Astrocyte (in vitro differentiated cells and primary cell): ENCODE results near the gene EDIL3. TPM values are rescaled to one million over a fixed set of nuclear protein-coding genes. Genes with fewer than 3 reads are reported as not detected.

ENCODE experiments used
- DNase-seq: peaks from one replicate; pipeline ENCODE4 v3.0.0-alpha.2; 2010; ENCODE audit warnings: low read depth
- FAIRE-seq: peaks from 2 replicates; lab custom pipeline; 2011; peaks lifted over from hg19 to GRCh38; lab: Jason Lieb, UNC
- H2AFZ ChIP-seq: 2 replicates; pipeline ENCODE4 v1.6.0; 2012; ENCODE audit warnings: low read depth, low read length, inconsistent platforms
- H3K27ac ChIP-seq: 2 replicates; pipeline ENCODE4 v1.5.1; 2011; ENCODE audit warnings: low read depth, low read length, inconsistent platforms
- H3K27me3 ChIP-seq: 2 replicates; pipeline ENCODE4 v1.6.0; 2011; ENCODE audit warnings: low read length, inconsistent platforms; ENCODE audit not compliant: insufficient read depth
- H3K36me3 ChIP-seq: 2 replicates; pipeline ENCODE4 v1.5.1; 2011; ENCODE audit warnings: low read length, inconsistent platforms; ENCODE audit not compliant: insufficient read depth
- H3K4me1 ChIP-seq: 2 replicates; pipeline ENCODE4 v1.5.1; 2011; ENCODE audit warnings: low read length, inconsistent platforms; ENCODE audit not compliant: insufficient read depth
- H3K4me2 ChIP-seq: 2 replicates; pipeline ENCODE4 v1.6.0; 2012; ENCODE audit warnings: low read length, inconsistent platforms
- H3K4me3 ChIP-seq: 2 replicates; pipeline ENCODE4 v1.5.1; 2011; ENCODE audit warnings: low read depth, mild to moderate bottlenecking, low read length, inconsistent platforms; ENCODE audit not compliant: insufficient read depth
- H3K79me2 ChIP-seq: 2 replicates; pipeline ENCODE4 v1.6.0; 2012; ENCODE audit warnings: mild to moderate bottlenecking, low read length, inconsistent platforms; ENCODE audit not compliant: insufficient read depth
- H3K9ac ChIP-seq: 2 replicates; pipeline ENCODE4 v1.6.0; 2012; ENCODE audit warnings: mild to moderate bottlenecking, low read length, inconsistent platforms
- H3K9me3 ChIP-seq: 2 replicates; pipeline ENCODE4 v1.5.1; 2012; ENCODE audit warnings: low read depth, mild to moderate bottlenecking, low read length, inconsistent platforms; ENCODE audit not compliant: insufficient read depth
- H4K20me1 ChIP-seq: 2 replicates; pipeline ENCODE4 v1.6.0; 2012; ENCODE audit warnings: low read length, inconsistent platforms; ENCODE audit not compliant: insufficient read depth
- H3K27ac Mint-ChIP-seq: one replicate; pipeline ENCODE4 v1.8.0; 2021; ENCODE audit warnings: mild to moderate bottlenecking, mixed read lengths; ENCODE audit not compliant: unreplicated experiment
- H3K27me3 Mint-ChIP-seq: one replicate; pipeline ENCODE4 v1.8.0; 2021; ENCODE audit warnings: low read depth, mixed read lengths; ENCODE audit not compliant: unreplicated experiment
- H3K36me3 Mint-ChIP-seq: one replicate; pipeline ENCODE4 v1.8.0; 2021; ENCODE audit warnings: low read depth, mixed read lengths; ENCODE audit not compliant: unreplicated experiment
- H3K4me1 Mint-ChIP-seq: one replicate; pipeline ENCODE4 v1.8.0; 2021; ENCODE audit warnings: low read depth, mixed read lengths; ENCODE audit not compliant: unreplicated experiment
- H3K4me3 Mint-ChIP-seq: one replicate; pipeline ENCODE4 v1.8.0; 2021; ENCODE audit warnings: mild to moderate bottlenecking, moderate library complexity, mixed read lengths; ENCODE audit not compliant: unreplicated experiment
- H3K9me3 Mint-ChIP-seq: one replicate; pipeline ENCODE4 v1.8.0; 2021; ENCODE audit warnings: mild to moderate bottlenecking, mixed read lengths; ENCODE audit not compliant: unreplicated experiment
- CTCF ChIP-seq: IDR thresholded peaks from 2 replicates; pipeline ENCODE4 v1.5.1; 2011; ENCODE audit warnings: low read depth, mild to moderate bottlenecking, inconsistent platforms, low read length, moderate library complexity; ENCODE audit not compliant: insufficient read depth
- EZH2 ChIP-seq: IDR thresholded peaks from 2 replicates; pipeline ENCODE4 v1.6.1; 2012; ENCODE audit warnings: mild to moderate bottlenecking, low read length, inconsistent platforms; ENCODE audit not compliant: insufficient read depth
- total RNA-seq: library from RNA; stranded (reverse); gene quantifications from 2 replicates; pipeline ENCODE4 v1.2.1, GENCODE V29; 2021

EDIL3 gene
- total RNA-seq, 1 donor from 2014 or later: 226 TPM

- Mint-ChIP-seq H3K9me3 (peaks cover 2% of the 10 kb centered on the region), H3K4me1 (peaks cover 11% of the 10 kb centered on the region), H3K36me3 (peaks cover 9% of the 10 kb centered on the region), H3K27me3 (no peaks in the 10 kb centered on the region), H3K27ac (no peak overlapping the region), H3K4me3 (no peak overlapping the region)
- Histone ChIP-seq H3K27ac (no peak overlapping the region), H3K79me2 (peaks cover 46% of the 10 kb centered on the region), H3K4me1 (no peaks in the 10 kb centered on the region), H3K9ac (no peak overlapping the region), H2AFZ (no peak overlapping the region), H3K4me3 (no peak overlapping the region), H3K4me2 (no peak overlapping the region), H4K20me1 (no peaks in the 10 kb centered on the region), H3K27me3 (no peaks in the 10 kb centered on the region), H3K9me3 (no peaks in the 10 kb centered on the region), H3K36me3 (no peaks in the 10 kb centered on the region)
- no peak for FAIRE-seq
- no peak for TF ChIP-seq CTCF
- no peak for TF ChIP-seq EZH2
- no peak for DNase-seq
These were observed 105.4 kb downstream of the EDIL3 start for GRCh38 chr5:84279234-84279633.

- no peak overlapping the region for H3K4me3 ChIP-seq
- H3K4me3 Mint-ChIP-seq: no peak overlapping the region
- TF ChIP-seq EZH2 (no peak), CTCF (no peak)
- no peaks in the 10 kb centered on the region for H3K27me3 Mint-ChIP-seq
- H3K9ac ChIP-seq: no peak overlapping the region
- peaks cover 6% of the 10 kb centered on the region for H3K36me3 Mint-ChIP-seq
- no peak overlapping the region for H3K27ac Mint-ChIP-seq
- H3K4me1 Mint-ChIP-seq: peaks cover 11% of the 10 kb centered on the region
- no peak overlapping the region for H3K4me2 ChIP-seq
- H3K36me3 ChIP-seq: no peaks in the 10 kb centered on the region
- peaks cover 4% of the 10 kb centered on the region for H3K4me1 ChIP-seq
- H2AFZ ChIP-seq: no peak overlapping the region
- H3K27me3 ChIP-seq: no peaks in the 10 kb centered on the region
- no peaks in the 10 kb centered on the region for H4K20me1 ChIP-seq
- H3K9me3 ChIP-seq: no peaks in the 10 kb centered on the region
- FAIRE-seq (no peak), DNase-seq (no peak)
- H3K79me2 ChIP-seq: peaks cover 38% of the 10 kb centered on the region
- H3K9me3 Mint-ChIP-seq: peaks cover 2% of the 10 kb centered on the region
- H3K27ac ChIP-seq: no peak overlapping the region
These were observed 109.1 kb downstream of the EDIL3 start for GRCh38 chr5:84275609-84276008.

- Histone ChIP-seq H3K9me3 (no peaks in the 10 kb centered on the region), H3K36me3 (no peaks in the 10 kb centered on the region), H2AFZ (no peak overlapping the region), H4K20me1 (no peaks in the 10 kb centered on the region), H3K4me3 (no peak overlapping the region), H3K9ac (no peak overlapping the region), H3K4me2 (no peak overlapping the region), H3K27ac (no peak overlapping the region), H3K4me1 (peaks cover 4% of the 10 kb centered on the region), H3K79me2 (peaks cover 36% of the 10 kb centered on the region), H3K27me3 (no peaks in the 10 kb centered on the region)
- TF ChIP-seq EZH2 (no peak), CTCF (peak; percentile 45)
- H3K4me3 Mint-ChIP-seq: no peak overlapping the region
- H3K27me3 Mint-ChIP-seq: no peaks in the 10 kb centered on the region
- no peak for DNase-seq
- H3K4me1 Mint-ChIP-seq: peaks cover 11% of the 10 kb centered on the region
- H3K27ac Mint-ChIP-seq: no peak overlapping the region
- peaks cover 2% of the 10 kb centered on the region for H3K36me3 Mint-ChIP-seq
- FAIRE-seq: no peak
- no peaks in the 10 kb centered on the region for H3K9me3 Mint-ChIP-seq
These were observed 109.9 kb downstream of the EDIL3 start for GRCh38 chr5:84274585-84275468.
